HCT116 (cell line): ENCODE data around the gene HSPA4.

Experiments
- ATF3 ChIP-seq: IDR thresholded peaks from 2 replicates; pipeline ENCODE4 v1.6.1; 2012
- CEBPB ChIP-seq: IDR thresholded peaks from 2 replicates; pipeline ENCODE4 v1.6.1; 2012; ENCODE audit warnings: low read depth
- CTCF ChIP-seq, 3 experiments: fragments of 200-600 bp in 1 of 3; sonication (generic) in 1 of 3; IDR thresholded peaks in 2 of 3; conservative IDR thresholded peaks in 1 of 3; 2 replicates each; pipeline ENCODE4 v1.5.1; 2012 to 2017; ENCODE audit warnings: low read depth in 2 of 3, low read length in 2 of 3, antibody characterized with exemption in 1 of 3, borderline replicate concordance in 1 of 3, control low read depth in 1 of 3, mild to moderate bottlenecking in 1 of 3, mixed read lengths in 1 of 3, mixed run types in 1 of 3, moderate library complexity in 1 of 3; ENCODE audit not compliant: insufficient read depth in 1 of 3
- EZH2 ChIP-seq: fragments of 200-600 bp; sonication (generic); IDR thresholded peaks from 2 replicates; pipeline ENCODE4 v1.6.1; 2017; ENCODE audit warnings: antibody characterized with exemption, mixed run types
- JUND ChIP-seq: IDR thresholded peaks from 2 replicates; pipeline ENCODE4 v1.6.1; 2012
- MAX ChIP-seq: IDR thresholded peaks from 2 replicates; pipeline ENCODE4 v1.6.1; 2012
- POLR2A ChIP-seq: IDR thresholded peaks from 2 replicates; pipeline ENCODE4 v1.7.0; 2011; ENCODE audit warnings: borderline replicate concordance; ENCODE audit not compliant: insufficient read depth, insufficient read length; ENCODE audit errors: extremely low read depth
- POLR2AphosphoS5 ChIP-seq: IDR thresholded peaks from 2 replicates; pipeline ENCODE4 v1.6.1; 2011; ENCODE audit warnings: mild to moderate bottlenecking, low read depth, low read length, moderate library complexity
- RAD21 ChIP-seq: IDR thresholded peaks from 2 replicates; pipeline ENCODE4 v1.6.1; 2012; ENCODE audit warnings: low read depth, mild to moderate bottlenecking
- REST ChIP-seq: IDR thresholded peaks from 2 replicates; pipeline ENCODE4 v1.6.1; 2012; ENCODE audit warnings: low read depth
- SP1 ChIP-seq: IDR thresholded peaks from 2 replicates; pipeline ENCODE4 v1.6.1; 2012; ENCODE audit warnings: low read depth
- TCF7L2 ChIP-seq: IDR thresholded peaks from 2 replicates; pipeline ENCODE4 v1.7.0; 2011; ENCODE audit warnings: borderline replicate concordance, inconsistent platforms; ENCODE audit not compliant: insufficient read depth, insufficient read length; ENCODE audit errors: extremely low read depth
- YY1 ChIP-seq: IDR thresholded peaks from 2 replicates; pipeline ENCODE4 v1.6.1; 2011; ENCODE audit warnings: low read length, low read depth, moderate library complexity, mild to moderate bottlenecking; ENCODE audit not compliant: insufficient replicate concordance; ENCODE audit errors: extremely low read depth
- ZFX ChIP-seq: fragments of 450-650 bp; IDR thresholded peaks from 2 replicates; pipeline ENCODE4 v1.6.1; 2017

GRCh38 chr5:133051061-133051541 is 712 bp upstream of the HSPA4 start:
- TF ChIP-seq POLR2A, result peak; percentile 21
- TF ChIP-seq CTCF (IDR thresholded peaks at IDR 0.05 in 2 of 3, conservative IDR thresholded peaks at IDR 0.05 in 1 of 3; ENCODE audit: borderline replicate concordance in 1 of 3, insufficient read depth in 1 of 3, low read depth in 2 of 3, low read length in 2 of 3), result no peak
- TF ChIP-seq RAD21, result no peak
- TF ChIP-seq CEBPB, result no peak
- TF ChIP-seq ATF3, result no peak
- TF ChIP-seq POLR2AphosphoS5, result no peak
- no peak for TF ChIP-seq MAX
- TF ChIP-seq ZFX, result no peak
- no peak for TF ChIP-seq SP1
- TF ChIP-seq REST, result no peak
- TF ChIP-seq EZH2, result no peak
- TF ChIP-seq JUND, result no peak
- no peak for TF ChIP-seq YY1
- no peak for TF ChIP-seq TCF7L2
